GM18858 (cell line): ENCODE data around the gene PXMP2.

Source experiments
- ATAC-seq: cut with Tn5 transposase; IDR thresholded peaks from one replicate; pipeline ENCODE4 v1.9.1; 2021; ENCODE audit not compliant: unreplicated experiment

Gene PXMP2

DNA sequence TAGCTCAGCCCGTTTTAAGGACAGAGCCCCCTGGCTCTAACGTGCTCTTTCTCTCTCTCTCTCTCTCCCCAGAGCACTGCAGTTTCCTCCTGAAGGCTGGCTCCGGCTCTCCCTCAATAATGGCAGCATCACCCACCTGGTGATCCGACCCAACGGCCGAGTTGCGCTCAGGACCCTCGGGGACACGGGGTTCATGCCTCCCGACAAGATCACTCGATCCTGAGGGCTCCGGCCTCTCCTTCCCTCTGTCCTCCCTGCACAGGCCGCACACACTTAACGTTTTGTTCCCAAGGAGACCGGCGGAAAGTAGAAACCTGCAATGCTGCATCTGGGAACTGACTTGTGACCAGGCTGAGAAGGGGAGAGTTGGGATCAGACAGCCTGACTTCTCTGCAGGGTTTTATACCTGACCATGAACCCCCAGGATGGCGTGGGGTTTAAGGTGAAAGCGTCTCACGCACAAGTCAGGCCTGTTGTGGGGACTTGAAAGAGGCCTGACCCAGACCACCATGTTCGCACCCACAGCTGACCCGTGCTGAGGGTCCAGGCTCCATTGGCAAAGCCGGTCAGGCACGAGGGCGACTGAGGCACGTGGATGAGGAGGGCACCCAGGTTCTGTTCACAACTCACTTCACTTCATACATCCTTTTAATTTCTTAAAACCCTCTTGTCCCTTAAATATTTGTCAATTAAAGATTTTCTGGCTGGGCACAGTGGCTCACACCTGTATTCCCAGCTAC, 33.4 kb downstream of the PXMP2 start:
- ATAC-seq: no peak

- no peak for ATAC-seq
These were observed 35.8 kb downstream of the PXMP2 start for GRCh38 chr12:132723015-132723763.

DNA sequence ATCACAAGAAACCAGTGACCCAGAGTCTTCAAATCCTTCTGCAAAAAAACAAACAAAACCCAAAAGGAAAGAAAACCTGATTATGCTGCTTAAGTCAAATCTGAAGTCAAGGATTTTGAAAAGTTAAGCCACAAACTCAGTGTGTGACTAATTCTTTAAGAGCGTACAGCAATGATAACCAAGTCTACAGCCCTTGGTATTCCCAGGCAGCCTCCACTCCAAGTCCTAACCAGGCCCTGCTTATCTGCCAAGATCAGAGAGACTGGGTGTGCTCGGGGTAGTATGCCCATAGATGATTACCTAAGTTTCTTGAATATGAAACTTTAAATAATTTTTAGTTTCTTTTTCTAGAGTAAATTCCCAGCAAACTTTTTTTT, 36.4 kb downstream of the PXMP2 start:
- no peak for ATAC-seq

DNA sequence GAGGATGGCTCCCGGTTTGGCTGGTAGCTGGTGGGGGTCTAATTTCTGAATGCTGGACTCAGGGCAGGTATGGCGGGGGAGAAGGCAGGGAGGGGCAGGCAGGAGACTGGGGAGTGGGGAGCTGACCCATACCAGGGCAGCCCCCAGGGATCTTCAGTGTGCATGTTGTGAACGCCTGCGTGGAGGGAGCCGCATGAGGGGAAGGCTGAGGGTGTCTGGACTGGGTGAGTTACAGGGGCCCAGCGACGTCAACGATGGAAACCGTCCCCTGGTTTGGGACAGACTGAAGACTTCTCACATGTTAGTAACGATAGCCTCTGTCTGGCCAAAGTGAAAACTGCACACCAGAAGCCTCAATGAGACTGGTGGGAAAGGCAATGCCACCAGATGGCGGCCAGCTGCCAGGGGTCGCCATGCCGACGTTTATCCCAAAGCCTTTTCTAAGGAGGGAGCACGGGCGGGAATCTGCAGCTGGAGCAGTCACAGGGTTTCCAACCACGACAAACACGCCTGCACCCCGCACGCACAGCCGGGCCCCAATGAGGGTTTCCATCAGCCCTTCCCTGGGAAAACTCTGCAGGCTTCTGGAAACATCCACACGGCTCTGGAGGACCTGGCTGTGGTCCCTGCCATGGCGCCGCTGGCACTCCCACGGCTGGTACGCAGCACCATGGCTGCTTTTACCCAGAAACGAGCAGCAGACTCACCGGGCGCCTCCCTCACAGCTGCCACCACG, 37.3 kb downstream of the PXMP2 start:
- ATAC-seq: no peak

- ATAC-seq: no peak
These were observed 39.0 kb downstream of the PXMP2 start for GRCh38 chr12:132726386-132726785.

- ATAC-seq: no peak
These were observed 39.9 kb downstream of the PXMP2 start for GRCh38 chr12:132727091-132727794.

DNA sequence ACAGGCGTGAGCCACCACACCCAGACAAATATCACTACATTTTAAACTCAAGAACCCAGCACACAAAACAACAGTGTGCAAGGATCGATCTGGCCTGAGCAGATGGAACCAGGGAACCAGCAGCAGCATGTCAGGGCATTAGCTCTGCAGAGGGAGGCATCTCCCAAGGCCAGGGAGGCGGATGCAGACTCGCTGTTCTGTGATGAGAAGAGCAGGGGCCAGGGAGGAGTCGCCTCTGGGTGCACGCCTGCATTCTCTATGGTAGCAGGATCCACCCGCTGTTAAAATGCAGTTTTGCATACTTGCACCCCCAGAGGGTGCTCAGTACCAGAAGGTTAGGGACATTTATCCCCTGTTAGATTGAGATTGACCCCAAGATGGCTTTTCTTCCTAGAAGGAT, 41.1 kb downstream of the PXMP2 start:
- ATAC-seq: no peak

GRCh38 chr12:132729541-132730320, 42.3 kb downstream of the PXMP2 start:
- no peak for ATAC-seq

DNA sequence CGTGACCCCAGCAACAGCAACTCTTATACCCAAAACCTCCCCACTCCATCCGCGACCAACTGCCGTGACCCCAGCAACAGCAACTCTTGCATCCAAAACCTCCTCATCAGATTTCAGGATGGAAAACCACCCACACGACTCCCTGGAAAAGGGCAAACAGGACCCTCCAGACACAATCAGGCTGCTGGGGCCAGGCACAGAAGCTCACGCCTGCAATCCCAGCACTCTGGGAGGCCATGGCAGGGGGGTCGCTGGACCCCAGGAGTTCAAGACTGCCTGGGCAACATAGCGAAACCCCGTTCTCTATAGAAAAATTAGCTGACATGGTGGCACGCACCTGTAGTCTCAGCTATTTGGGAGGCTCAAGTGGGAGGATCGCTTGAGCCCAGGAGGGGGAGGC, 43.0 kb downstream of the PXMP2 start:
- ATAC-seq: no peak

DNA sequence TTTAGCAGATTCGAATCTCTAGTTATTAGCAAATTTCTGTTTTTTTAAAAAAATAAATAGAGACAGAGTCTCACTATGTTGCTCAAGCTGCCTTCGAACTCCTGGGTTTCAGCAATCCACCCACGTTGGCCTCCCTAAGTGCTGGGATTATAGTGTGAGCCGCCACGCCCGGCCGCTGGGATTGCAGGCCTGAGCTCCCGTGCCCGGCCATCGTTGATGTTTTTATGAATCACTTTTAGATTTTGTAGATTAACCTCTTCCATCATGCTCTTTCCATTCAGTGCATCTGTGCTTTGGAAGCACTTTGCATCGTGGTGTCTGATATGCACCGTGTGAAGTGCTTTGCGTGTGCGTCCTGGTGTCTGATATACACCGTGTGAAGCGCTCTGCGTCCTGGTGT, 44.2 kb downstream of the PXMP2 start:
- no peak for ATAC-seq

- no peak for ATAC-seq
These were observed 46.8 kb downstream of the PXMP2 start for GRCh38 chr12:132734206-132734605.

GRCh38 chr12:132735496-132735895, 48.1 kb downstream of the PXMP2 start:
- no peak for ATAC-seq

GRCh38 chr12:132736378-132736777, 49.0 kb downstream of the PXMP2 start:
- no peak for ATAC-seq

DNA sequence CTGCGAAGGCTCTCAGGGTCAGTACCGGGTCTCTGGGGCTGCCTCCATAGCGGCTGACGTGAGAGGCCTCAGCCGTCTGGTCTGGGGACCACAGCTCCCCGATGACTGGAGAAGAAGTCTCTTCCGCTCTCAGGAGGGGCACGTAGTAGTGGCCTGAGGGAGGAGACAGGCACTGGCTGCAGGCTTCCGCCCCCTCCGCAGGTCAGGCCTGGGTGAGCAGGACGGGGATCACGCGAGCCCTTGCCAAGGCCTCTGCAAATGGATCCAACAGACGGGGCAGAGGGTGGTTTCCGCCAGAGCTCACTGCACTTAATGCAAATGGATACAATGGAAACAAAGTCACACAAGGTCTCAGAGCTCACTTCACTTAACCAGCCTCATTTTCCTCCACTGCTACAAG, 49.5 kb downstream of the PXMP2 start:
- ATAC-seq: no peak

DNA sequence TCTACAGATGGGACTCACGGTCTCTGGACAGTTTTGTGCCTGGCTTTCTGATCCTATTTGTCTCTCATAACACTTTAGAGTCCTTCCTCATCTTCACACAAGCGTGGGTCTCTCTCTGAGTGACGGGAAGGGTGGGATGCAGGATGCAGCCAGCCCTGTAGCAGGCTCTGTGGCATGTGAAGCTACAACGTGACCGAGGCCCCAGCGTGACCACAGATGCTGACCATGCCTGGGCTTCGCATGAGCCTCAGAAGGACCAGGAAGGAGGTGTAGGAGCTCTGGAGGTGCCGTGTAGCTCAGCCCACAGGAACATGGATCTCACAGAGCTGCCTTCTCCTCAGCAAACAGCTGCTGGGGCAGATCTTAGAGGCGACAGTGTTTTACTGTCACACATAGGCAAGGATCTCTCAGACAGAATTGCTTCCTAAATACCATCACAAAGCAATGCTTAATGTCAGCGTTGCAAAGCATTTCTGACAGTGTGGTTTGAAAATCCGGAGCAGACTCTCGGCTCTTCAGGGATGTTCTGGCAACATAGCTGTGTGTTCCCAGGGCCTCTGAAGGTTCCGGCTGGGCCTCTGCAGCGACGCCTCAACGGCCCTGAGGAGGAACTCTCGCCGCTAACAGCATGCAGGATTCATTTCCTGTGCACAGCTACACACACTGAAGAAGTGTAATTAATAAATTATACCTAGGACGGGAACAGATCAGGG, 52.4 kb downstream of the PXMP2 start:
- ATAC-seq: no peak

- ATAC-seq: no peak
These were observed 52.9 kb downstream of the PXMP2 start for GRCh38 chr12:132740313-132740646.

DNA sequence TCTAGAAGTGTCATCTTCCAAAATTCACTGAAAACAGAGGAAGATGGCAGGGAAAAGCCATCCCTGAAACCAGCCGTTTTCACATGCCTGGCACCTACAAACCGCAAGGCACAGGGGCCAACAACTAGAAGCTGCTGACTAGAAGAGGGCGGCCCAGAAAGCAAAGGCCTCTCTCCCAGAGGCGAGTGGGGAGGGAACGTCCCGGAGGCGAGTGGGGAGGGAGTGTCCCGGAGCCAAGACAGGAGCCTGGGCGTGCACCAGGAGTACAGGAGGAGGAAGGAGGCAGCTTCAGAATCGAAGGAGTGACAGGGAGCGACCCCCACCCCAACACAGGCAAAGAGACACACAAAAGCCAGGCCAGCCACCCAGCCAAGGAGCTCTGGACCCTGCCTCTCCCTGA, 53.3 kb downstream of the PXMP2 start:
- no peak for ATAC-seq

DNA sequence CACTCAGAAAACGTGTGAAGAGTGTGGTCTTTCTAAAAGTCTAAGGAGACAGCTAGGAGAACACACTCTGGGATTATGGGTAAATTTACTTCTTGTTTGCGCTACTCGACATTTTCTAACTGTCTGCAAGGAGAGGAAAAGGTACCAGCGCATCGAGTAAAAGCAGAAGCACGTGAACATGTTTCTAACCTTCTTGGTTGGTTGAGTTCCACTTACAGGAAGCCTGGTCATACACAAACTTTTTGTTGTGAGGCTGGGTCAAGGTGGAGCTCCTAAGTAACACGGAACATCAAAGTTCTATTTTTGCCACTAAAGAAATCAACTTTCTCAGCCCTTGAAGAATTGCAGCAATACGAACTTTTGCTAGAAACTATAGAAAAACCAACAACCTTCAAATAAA, 54.2 kb downstream of the PXMP2 start:
- no peak for ATAC-seq

DNA sequence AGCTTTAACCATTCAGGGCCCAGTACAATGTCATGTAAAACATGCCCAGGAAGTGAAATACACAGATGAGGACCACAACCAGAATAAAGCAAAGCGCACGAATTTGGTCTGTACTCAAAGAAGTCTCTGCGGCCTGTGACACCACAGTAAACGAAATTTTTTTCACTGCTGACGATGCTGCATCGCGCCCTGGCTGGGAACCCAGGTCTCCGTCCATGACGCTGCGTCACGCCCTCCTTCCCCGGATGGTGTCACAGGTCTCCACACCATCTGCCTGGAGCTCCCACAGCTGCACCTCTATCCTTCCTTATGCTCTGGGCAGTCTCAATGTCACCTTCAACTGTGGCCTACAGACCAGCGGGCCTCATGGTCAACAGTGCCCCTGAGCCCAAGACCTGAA, 56.4 kb downstream of the PXMP2 start:
- ATAC-seq: no peak

DNA sequence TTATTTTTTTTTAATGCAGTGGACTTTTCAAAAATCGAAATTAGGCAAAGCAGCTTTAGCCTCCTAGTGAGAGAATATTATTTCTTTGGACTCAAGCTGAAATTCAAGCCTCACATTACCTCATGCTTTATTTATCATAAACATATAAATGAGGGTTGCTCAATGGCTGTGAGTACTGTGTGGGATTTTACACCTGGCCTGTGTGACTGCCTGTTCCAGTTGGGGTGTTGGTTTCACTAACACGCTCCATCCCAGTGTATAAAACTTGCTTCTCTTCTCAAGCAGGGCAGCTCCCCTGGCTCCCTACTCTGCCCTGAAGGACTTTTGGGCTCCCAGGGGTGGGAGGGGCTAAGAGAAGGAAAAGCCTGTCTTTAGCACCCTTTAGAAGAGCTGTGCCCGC, 59.2 kb downstream of the PXMP2 start:
- no peak for ATAC-seq
